HG02610 (cell line): ENCODE measurements around the gene LSM14A.
"Not testable (repeated sequence)": the region's sequence is repeated elsewhere in the genome, so short reads cannot be mapped to it uniquely, and the experiment has no call there.

Source experiments
- ATAC-seq: cut with Tn5 transposase; IDR thresholded peaks from one replicate; pipeline ENCODE4 v1.9.1; 2021; ENCODE audit warnings: mild to moderate bottlenecking, moderate library complexity; ENCODE audit not compliant: unreplicated experiment

The LSM14A gene

DNA sequence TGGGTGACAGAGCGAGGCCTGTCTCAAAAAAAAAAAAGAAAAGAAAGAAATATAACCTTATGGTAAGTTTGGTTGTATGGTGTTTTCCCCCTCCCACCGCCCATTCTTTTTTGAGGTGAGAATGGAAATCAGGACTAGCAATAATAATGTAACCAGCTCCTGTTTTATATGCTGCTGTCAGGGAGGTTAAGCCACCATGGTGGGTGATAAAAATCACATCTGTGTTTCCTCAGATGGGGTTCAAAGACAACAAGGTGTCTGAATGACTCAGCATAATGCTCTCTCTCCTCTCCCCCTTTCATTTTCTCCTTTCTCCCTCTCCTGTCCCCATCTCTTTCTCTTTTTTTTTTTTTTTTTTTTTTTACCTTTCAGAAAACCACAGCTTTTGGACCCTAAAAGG, 53.7 kb downstream of the LSM14A start:
- ATAC-seq, result no peak

DNA sequence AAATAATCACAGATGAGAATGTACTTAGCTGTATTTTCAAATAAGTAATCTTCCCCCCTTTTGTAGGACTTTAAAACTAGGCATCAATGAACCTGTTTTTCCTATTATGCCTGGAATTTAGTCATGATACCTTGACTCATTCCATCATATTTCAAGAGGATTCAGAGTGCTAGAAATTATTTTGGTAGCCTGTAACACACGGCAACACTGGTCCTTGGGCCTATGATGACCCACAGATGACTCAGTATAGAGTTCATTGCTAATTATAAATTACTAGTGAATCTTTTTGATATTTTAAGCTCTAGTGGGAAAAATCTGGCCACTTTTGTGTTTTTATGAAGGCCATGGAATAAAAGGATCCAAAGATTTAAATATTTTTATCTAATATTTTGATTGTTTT, 56.0 kb downstream of the LSM14A start:
- no peak for ATAC-seq

- ATAC-seq, result no peak
Measured at GRCh38 chr19:34228762-34229161, 56.5 kb downstream of the LSM14A start.

GRCh38 chr19:34229721-34230120, 57.4 kb downstream of the LSM14A start:
- no peak for ATAC-seq

- ATAC-seq, result no peak
Measured at GRCh38 chr19:34230820-34231219, 58.5 kb downstream of the LSM14A start.

GRCh38 chr19:34231439-34231838, 59.1 kb downstream of the LSM14A start:
- ATAC-seq, result no peak

GRCh38 chr19:34232566-34233481, 60.5 kb downstream of the LSM14A start:
- ATAC-seq, result peak; percentile 47

DNA sequence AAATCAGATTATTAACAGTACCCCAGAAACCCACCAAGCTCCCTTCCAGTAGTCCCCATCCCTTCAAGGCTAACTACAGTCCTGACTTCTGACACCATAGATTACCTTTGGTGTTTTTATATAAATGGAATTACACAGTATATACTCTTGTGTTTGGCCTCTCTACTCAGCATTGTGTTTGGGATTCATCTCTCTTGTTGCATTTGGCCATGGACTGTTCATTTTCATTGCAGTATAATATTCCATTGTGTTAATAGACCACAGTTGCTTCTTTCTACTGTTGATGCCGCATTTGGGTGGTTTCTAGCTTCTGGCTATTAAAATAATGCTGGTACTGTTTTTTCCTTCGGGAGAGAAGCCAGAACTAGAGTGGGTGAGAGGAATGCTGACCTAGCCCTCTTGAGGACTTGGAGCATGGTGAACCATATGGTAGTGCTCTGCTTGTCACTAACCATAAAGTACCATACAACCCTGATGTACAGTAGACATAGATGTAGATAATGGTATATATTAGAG, 63.2 kb downstream of the LSM14A start:
- no peak for ATAC-seq

- no peak for ATAC-seq
Measured at GRCh38 chr19:34236035-34236987, 64.0 kb downstream of the LSM14A start.

DNA sequence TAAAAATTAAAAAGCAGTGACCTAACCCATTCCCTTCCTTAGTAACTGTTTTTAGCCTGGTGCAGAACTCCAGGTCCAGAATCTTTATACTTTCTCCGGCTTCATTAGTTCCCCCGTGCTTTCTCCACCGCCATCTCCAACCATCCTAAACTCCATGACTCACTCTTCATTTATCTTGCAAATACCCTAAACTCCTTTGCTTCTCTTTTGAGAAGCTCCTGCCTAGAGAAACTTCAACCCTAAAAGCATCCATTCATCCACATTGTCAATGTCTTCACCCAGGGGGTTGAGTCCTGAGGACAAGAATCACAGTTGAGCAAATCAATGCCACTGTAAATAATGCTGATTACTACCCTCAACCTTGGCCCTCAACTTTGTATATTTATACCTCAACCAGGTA, 65.0 kb downstream of the LSM14A start:
- no peak for ATAC-seq

- ATAC-seq, result no peak
Measured at GRCh38 chr19:34237939-34238338, 65.6 kb downstream of the LSM14A start.

- ATAC-seq, result no peak
Measured at GRCh38 chr19:34241513-34242337, 69.4 kb downstream of the LSM14A start.

GRCh38 chr19:34243138-34243875, 71.0 kb downstream of the LSM14A start:
- ATAC-seq, result not testable (repeated sequence)

DNA sequence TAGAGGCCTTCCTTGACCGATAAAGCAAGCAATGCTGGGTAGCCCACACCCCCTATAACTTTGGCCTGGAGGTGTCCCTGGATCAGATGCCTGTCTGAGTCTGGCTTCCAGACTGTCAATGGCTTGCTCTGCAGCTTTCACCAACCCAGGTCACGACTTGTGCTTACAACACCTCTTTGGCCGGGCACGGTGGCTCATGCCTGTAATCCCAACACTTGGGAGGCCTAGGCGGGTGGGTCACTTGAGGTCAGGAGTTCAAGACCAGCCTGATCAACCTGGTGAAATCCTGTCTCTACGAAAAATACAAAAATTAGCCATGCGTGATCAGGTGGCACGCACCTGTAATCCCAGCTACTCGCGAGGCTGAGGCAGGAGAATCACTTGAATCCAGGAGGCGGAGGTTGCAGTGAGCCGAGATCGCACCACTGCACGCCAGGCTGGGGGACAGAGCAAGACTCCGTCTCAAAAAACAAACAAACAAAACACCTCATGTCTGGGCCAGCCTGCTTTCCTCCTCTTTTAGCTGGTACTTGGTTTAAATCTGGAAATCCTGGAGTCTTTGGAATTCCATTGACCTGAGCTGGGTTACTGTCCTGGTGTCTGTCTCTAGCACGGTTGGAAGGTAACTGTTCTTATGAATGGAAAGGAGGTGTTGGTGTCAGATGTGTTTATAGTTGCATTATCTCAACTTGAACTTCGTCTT, 71.7 kb downstream of the LSM14A start:
- ATAC-seq, result no peak

DNA sequence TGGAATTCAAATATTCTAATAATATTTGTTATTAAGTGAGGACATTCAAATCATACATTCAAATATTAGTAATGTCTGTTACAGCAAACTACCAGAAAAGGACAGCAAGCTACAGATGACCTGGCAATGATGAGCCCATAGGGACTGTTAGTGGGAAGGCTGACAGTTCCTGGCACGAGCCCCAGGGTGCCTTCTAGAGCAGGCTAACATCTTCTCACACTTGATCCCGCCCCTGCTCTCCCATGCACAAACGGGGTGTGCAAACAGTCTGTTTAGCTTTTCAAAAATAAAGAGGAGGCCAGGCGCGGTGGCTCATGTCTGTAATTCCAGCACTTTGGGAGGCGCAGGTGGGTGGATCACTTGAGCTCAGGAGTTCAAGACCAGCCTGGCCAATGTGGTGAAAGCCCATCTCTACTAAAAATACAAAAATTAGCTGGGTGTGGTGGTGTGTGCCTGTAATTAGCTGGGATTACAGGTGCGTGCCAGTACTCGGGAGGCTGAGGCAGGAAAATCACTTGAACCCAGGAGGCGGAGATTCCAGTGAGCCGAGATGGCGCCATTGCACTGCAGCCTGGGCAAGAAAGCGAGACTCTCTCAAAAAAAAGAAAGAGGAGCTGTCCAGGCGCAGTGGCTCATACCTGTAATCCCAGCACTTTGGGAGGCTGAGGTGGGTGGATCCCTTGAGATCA, 72.5 kb downstream of the LSM14A start:
- no peak for ATAC-seq

DNA sequence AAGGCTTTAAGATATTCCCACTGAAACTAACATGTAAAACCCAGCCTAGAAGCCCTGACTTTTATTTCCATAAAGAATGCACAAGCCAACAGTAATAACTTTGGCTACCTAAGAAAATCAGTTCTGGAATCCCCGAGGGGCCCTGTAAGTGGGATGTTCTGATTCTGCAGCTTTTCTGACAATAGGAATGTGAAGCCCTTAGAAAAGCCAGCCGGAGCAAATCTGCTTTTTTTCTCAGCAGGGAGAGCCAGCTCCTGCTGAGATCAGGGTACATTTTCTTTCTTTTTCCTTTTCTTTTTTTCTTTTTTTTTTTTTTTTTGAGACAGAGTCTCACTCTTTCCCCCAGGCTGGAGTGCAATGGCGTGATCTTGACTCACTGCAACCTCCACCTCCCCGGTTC, 74.0 kb downstream of the LSM14A start:
- ATAC-seq, result no peak

GRCh38 chr19:34248941-34249340, 76.6 kb downstream of the LSM14A start:
- ATAC-seq, result no peak

DNA sequence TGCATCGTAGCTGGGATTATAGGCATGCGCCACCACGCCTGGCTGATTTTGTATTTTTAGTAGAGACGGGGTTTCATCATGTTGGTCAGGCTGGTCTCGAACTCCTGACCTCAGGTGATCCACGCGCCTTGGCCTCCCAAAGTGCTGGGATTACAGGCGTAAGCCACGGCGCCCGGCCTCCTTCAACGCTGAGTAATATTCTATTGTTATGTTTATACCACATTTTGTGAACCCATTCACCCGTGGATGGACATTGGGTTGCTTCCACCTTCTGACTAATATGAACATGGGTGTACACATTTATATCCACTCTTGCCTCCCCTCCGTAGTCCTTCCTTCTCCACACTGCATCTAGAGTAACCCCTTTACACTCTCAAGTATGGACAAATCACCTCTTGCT, 80.9 kb downstream of the LSM14A start:
- ATAC-seq, result not testable (repeated sequence)

DNA sequence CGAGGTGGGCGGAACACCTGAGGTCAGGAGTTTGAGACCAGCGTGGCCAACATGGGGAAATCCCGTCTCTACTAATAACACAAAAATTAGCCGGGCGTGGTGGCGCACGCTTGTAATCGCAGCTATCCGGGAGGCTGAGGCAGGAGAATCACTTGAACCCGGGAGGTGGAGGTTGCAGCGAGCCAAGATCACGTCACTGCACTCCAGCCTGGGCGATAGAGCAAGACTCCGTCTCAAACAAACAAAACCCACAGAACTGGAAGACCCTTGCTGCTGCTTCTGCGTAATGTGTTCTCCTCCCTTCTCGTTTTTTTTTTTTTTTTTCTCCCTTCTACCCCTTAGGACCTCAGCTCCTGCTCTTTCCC, 81.4 kb downstream of the LSM14A start:
- not testable (repeated sequence) for ATAC-seq
